ENCODE measurements around the gene MXD4. TPM values are rescaled to one million over a fixed set of nuclear protein-coding genes. Genes with fewer than 3 reads are reported as not detected.

MXD4 gene
- polyA plus RNA-seq, 1 experiment, result 46.0 TPM

- TF ChIP-seq CTCF (IDR thresholded peaks at IDR 0.05; ENCODE audit: low read depth, low read length), result no peak
- POLR2A ChIA-PET, result no interaction called here
- H3K27ac ChIP-seq (ENCODE audit: low read depth, low read length), result no peak overlapping the region
- CTCF ChIA-PET, result no interaction called here
- H3K27me3 ChIP-seq (ENCODE audit: control insufficient read depth, insufficient read depth, low read length), result no peaks in the 10 kb centered on the region
- H3K4me3 ChIP-seq (ENCODE audit: low read depth, low read length), result no peak overlapping the region
- no peak for DNase-seq (ENCODE audit: low read depth, low spot score)
- no peaks in the 10 kb centered on the region for H3K9me3 ChIP-seq (ENCODE audit: control insufficient read depth, insufficient read depth, low read length)
Observed at GRCh38 chr4:2254665-2255500, 7.0 kb downstream of the MXD4 start.

GRCh38 chr4:2253160-2254084 is 8.5 kb downstream of the MXD4 start:
- Histone ChIP-seq H3K4me3 (ENCODE audit: low read depth, low read length) (no peak overlapping the region), H3K9me3 (ENCODE audit: control insufficient read depth, insufficient read depth, low read length) (no peaks in the 10 kb centered on the region), H3K27ac (ENCODE audit: low read depth, low read length) (no peak overlapping the region), H3K27me3 (ENCODE audit: control insufficient read depth, insufficient read depth, low read length) (no peaks in the 10 kb centered on the region)
- no peak for DNase-seq (ENCODE audit: low read depth, low spot score)
- ChIA-PET CTCF (no interaction called here), POLR2A (interaction anchor here (0.6 to 2.8 kb wide), 2 partner anchors 9 to 167 kb away, joined by 4 to 8 read pairs; partner anchors contain the start of gene MXD4)
- TF ChIP-seq CTCF (IDR thresholded peaks at IDR 0.05; ENCODE audit: low read depth, low read length), result no peak

- POLR2A ChIA-PET, result interaction anchor here (0.6 to 2.8 kb wide), 2 partner anchors 10 to 168 kb away, joined by 4 to 8 read pairs; partner anchors contain the start of gene MXD4
- TF ChIP-seq CTCF (IDR thresholded peaks at IDR 0.05; ENCODE audit: low read depth, low read length), result no peak
- CTCF ChIA-PET, result no interaction called here
- H3K27ac ChIP-seq (ENCODE audit: low read depth, low read length), result no peak overlapping the region
- H3K4me3 ChIP-seq (ENCODE audit: low read depth, low read length), result no peak overlapping the region
- DNase-seq (ENCODE audit: low read depth, low spot score), result no peak
- H3K9me3 ChIP-seq (ENCODE audit: control insufficient read depth, insufficient read depth, low read length), result no peaks in the 10 kb centered on the region
- H3K27me3 ChIP-seq (ENCODE audit: control insufficient read depth, insufficient read depth, low read length), result no peaks in the 10 kb centered on the region
Observed at GRCh38 chr4:2252530-2253091, 9.3 kb downstream of the MXD4 start.

- Histone ChIP-seq H3K27me3 (ENCODE audit: control insufficient read depth, insufficient read depth, low read length) (no peaks in the 10 kb centered on the region), H3K4me3 (ENCODE audit: low read depth, low read length) (no peak overlapping the region), H3K27ac (ENCODE audit: low read depth, low read length) (no peak overlapping the region), H3K9me3 (ENCODE audit: control insufficient read depth, insufficient read depth, low read length) (no peaks in the 10 kb centered on the region)
- ChIA-PET CTCF (no interaction called here), POLR2A (interaction anchor here (2.8 kb wide), 1 partner anchor 10 kb away, joined by 8 read pairs; the partner anchor contains the start of gene MXD4)
- DNase-seq (ENCODE audit: low read depth, low spot score), result no peak
- no peak for TF ChIP-seq CTCF (IDR thresholded peaks at IDR 0.05; ENCODE audit: low read depth, low read length)
Observed at GRCh38 chr4:2251795-2252529, 9.9 kb downstream of the MXD4 start.

All from AG04450 (cell line).